Activated CD8-positive, alpha-beta memory T cell treated with anti-CD3 and anti-CD28 coated beads, Interleukin-2, amount 50 U/mL, for 24 hours (primary cell): ENCODE measurements around the gene AIRE.
"Not testable (repeated sequence)": the region's sequence is repeated elsewhere in the genome, so short reads cannot be mapped to it uniquely, and the experiment has no call there.

ENCODE experiments used
- DNase-seq: peaks from one replicate; pipeline ENCODE4 v3.0.0-alpha.2; 2020; ENCODE audit errors: extremely low read depth

Gene AIRE

GRCh38 chr21:44338971-44339910 lies 53.6 kb downstream of the AIRE start, which contains the start of gene CFAP410:
Gene CFAP410 (minus strand): TSS chr21:44339390. CDS start chr21:44339194, 196 bp downstream.
- DNase-seq, result peak; percentile 85

DNA sequence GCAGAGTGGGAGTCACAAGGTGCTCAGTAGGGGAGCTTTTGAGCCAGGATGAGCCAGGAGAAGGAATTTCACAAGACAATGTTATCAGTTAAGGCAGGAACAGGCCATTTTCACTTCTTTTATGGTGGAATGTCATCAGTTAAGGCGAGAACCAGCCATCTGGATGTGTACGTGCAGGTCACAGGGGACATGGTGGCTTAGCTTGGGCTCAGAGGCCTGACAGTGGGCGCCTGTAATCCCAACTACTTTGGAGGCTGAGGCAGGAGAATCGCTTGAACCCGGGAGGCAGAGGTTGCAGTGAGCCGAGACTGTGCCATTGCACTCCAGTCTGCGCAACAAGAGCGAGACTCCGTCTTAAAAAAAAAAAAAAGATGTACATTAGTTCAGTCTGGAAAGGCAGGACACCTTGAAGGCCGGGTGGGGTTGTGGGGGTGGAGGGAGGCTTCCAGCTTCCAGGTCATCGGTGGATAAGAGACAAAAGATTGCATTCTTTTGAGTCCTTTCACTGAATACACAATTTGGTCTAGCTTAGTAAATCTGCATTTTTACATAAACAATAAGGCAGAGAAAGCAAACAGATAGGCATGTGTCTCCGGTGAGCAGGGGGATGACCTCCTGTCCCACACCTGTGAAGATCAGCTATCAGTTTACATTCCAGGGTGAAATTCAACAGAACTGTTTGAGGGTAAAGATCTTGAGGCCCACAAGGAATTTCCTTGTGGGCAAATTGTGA lies 56.2 kb downstream of the AIRE start:
- DNase-seq, result not testable (repeated sequence)

- DNase-seq, result not testable (repeated sequence)
These were observed 57.3 kb downstream of the AIRE start for GRCh38 chr21:44342981-44343380.

DNA sequence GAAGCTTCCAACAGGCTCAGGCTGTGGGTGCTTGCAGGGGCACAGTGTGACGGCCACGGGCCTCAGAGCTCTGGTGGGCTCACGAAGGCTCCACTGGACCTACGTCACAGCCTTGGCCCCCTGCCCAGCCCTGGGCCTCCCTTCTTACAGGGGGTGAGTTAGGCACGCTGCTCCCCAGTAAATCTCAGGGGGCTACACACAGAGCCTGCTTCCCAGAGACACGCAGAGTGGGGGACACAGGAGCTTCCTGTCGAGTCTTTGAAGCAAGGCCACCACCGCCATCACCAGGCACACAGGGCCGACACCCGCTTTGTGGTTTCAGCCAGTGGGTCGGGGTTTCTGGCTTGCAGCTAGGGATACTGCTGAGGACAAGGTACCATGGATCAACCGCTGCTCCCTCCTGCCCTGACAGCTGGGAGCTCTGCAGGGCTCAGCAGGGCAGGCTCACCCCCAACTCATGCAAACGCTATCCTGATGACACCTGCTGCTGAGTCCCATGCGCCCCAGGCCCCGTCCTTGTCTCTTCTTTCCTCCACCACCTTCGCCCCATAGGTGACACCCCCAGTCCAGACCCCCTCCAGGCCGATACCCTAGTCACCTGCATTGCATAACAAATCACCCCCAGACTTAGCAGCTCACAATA lies 59.0 kb downstream of the AIRE start:
- DNase-seq, result no peak

DNA sequence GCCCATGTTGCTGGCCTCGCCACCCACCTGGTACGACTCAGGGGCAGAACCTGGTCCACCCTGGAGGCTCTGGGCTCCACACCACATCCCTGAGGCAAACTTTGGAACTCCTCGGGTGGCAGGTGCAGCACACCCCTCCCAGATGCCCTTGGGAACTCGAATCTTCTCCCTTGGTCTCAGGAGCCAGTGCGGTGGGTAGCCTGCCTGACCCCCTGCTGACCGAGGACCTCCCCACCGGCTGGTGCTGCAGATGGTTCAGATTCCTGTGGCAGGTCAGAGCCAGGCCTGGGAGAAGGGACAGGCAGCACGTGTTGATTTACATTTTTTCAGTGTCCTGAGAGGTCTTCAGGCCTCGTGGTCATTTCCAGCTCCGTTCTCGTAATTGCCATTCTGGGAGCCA lies 59.8 kb downstream of the AIRE start:
- DNase-seq, result no peak

GRCh38 chr21:44347911-44348451 lies 62.3 kb downstream of the AIRE start:
- DNase-seq, result no peak
